Heart right ventricle (tissue), 16 donors: Measurements from ENCODE around the gene CCDC102A. TPM values are rescaled to one million over a fixed set of nuclear protein-coding genes. Genes with fewer than 3 reads are reported as not detected.
A peak's percentile ranks its signal among the peaks of the same experiment; 100 is the strongest.

ENCODE experiments used
- ATAC-seq, 8 donors: fragments of 200-7000 bp; cut with Tn5 transposase; one replicate each; pipeline ENCODE4 v1.9.1; 2020; ENCODE audit warnings: mild to moderate bottlenecking in 8 of 8, moderate library complexity in 8 of 8, moderate number of reproducible peaks in 1 of 8
- DNase-seq, 2 donors: peaks; one replicate each; pipeline ENCODE4 v3.0.0-alpha.2; 2020
- H3K27ac ChIP-seq, 10 donors: fragments of 200-600 bp; sonication (generic) in 2 of 10; one replicate each; pipeline versions ENCODE4 v1.5.0 to v1.8.0; 2020 to 2022; ENCODE audit warnings: mild to moderate bottlenecking in 3 of 10
- H3K27me3 ChIP-seq, 7 donors: fragments of 200-600 bp; one replicate each; pipeline ENCODE4 v1.8.0; 2021 to 2022; ENCODE audit warnings: mild to moderate bottlenecking in 2 of 7
- H3K36me3 ChIP-seq, 9 donors: fragments of 200-600 bp; sonication (generic) in 1 of 9; one replicate each; pipeline versions ENCODE4 v1.5.0 to v1.8.0; 2020 to 2022; ENCODE audit warnings: mild to moderate bottlenecking in 2 of 9
- H3K4me1 ChIP-seq, 9 donors: fragments of 200-600 bp; sonication (generic) in 1 of 9; one replicate each; pipeline versions ENCODE4 v1.5.0 to v1.8.0; 2020 to 2022; ENCODE audit warnings: mild to moderate bottlenecking in 4 of 9
- H3K4me3 ChIP-seq, 10 donors: fragments of 200-600 bp; sonication (generic) in 2 of 10; one replicate each; pipeline versions ENCODE4 v1.5.0 to v1.8.0; 2020 to 2022; ENCODE audit warnings: mild to moderate bottlenecking in 7 of 10, moderate library complexity in 2 of 10
- H3K9me3 ChIP-seq, 11 donors: fragments of 200-600 bp in 10 of 11; sonication (generic) in 2 of 11; one replicate each; pipeline versions ENCODE4 v1.5.0 to v1.8.0; 2013 to 2022; ENCODE audit warnings: mild to moderate bottlenecking in 2 of 11, control low read depth in 1 of 11, moderate library complexity in 1 of 11
- WGBS, 2 donors: extraction: QIAGEN DNeasy Blood & Tissue Kit; methylation state at CpG; one replicate each; pipeline ENCODE4 v1.1.7; 2013; ENCODE audit warnings: inconsistent platforms in 1 of 2; 5-methylcytosine and 5-hydroxymethylcytosine counted together
- intact Hi-C, 10 donors: fragments of 100-400 bp; cut with DNase I; formaldehyde crosslinking; loops; one replicate each; pipeline versions ENCODE4 v1.11.1 to v1.14.2; 2022
- polyA plus RNA-seq, 2 donors: library from polyadenylated mRNA; stranded (reverse); fragments of 200-250 nt; gene quantifications; one replicate each; pipeline ENCODE4 v1.2.3, GENCODE V29; 2013
- total RNA-seq, 10 donors: library from RNA; stranded (reverse); fragmentation: NEBNext Ultra II Directional in 3 of 10; extraction: Animal tissue kit (Norgen Biotek cat#: 25700) in 3 of 10; gene quantifications; one replicate each; pipeline versions ENCODE4 v1.2.1 to v1.2.4, GENCODE V29; 2021 to 2023
- TF ChIP-seq, protein P1 (sequence below), 9 donors: fragments of 200-600 bp; sonication (generic) in 2 of 9; IDR thresholded peaks; one replicate each; pipeline versions ENCODE4 v1.5.0 to v1.8.0; 2021 to 2022; ENCODE audit warnings: antibody characterized with exemption in 9 of 9, mild to moderate bottlenecking in 5 of 9, moderate library complexity in 1 of 9
- donor health status: Arrhythmogenic right ventricular cardiomyopathy.
- donor health status: ischemic (EF 13 %, LVEDD 7.1; RV severe dilation, severe dysfunction).
- donor health status: healthy with polysubstance abuse.
- donor health status: DM: no; HTN: yes; CAD: no.
- donor health status: DM: no; HTN: no; CAD: no.
- donor health status: ischemic (EF 25% LVEDD 6.9; RV normal size, moderate dysfunction).
- donor health status: ischemic (EF 25% LVEDD 5.7; RV mildly dilated, moderate dysfunction).
- donor health status: healthy.
- donor health status: DM: yes; HTN: yes; CAD: no.
- donor health status: Ischemic cardiomyopathy.
- donor health status: ischemic (EF 35%, LVEDD 5.7; RV mildly dilated, moderate dysfunction).
- donor health status: nonischemic (EF 11% LVEDD 7.7; RV severe dilation, severe dysfunction).
- donor health status: DM: yes; HTN: yes; CAD: no.
- donor health status: PGD.
- donor health status: ischemic (EF 29% LVEDD 5.4; RV normal size, mild dysfunction).
- donor health status: nonischemic (EF 23%, LVEDD 6.1; RV moderate dilation, normal function).

The CCDC102A gene
- total and polyA plus RNA-seq, 12 donors: 3.1 to 10.2 (median 5.1) TPM

DNA sequence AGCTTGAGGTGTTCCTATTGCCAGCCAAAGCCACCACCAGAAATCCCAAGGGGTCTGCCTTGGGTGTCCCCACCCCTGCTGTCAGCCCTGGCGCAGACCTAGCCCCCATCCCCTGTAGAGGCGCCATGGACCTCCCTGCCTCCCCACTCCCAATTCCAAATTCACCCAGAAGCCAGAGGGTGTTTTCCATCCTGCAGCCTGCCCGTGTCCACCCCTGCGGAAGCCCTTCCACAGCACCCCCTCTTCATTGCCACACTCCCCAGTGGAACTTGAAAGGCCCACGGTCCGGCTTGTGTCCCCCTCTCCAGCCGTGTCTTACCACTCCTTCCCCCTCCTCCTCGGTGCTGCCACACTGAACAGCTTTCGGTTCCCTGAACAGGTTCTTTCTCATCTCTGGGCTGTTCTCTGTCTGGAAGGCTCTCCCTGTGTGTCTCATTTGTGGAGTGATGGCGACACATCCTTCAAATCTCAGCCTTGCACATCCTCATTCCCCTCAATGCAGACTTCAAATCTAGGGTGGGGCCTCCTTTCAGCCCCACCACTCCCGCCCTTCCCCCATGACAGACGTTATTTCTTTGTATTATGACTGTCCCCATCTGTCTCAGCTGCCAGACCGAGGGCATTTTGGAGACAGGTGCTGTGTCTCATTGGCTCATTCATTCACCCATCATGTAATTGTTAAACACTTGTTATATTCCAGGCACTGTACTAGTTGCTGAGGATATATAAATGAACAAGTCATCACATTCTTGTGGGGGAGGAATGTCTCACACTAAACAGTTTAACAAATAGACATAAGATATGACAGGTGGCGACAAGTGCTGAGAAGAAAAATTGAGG, 42.4 kb upstream of the CCDC102A start:
- Histone ChIP-seq H3K27ac (peak overlapping the region in 1 of 10 donors; percentile 77), H3K9me3 (no peaks in the 10 kb centered on the region), H3K27me3 (peaks cover 0 to 39% (median 15%) of the 10 kb centered on the region in 7 donors), H3K4me1 (peaks cover 0 to 10% (median 0%) of the 10 kb centered on the region in 9 donors), H3K4me3 (no peak overlapping the region), H3K36me3 (no peaks in the 10 kb centered on the region)
- WGBS, 2 donors: 68 to 72% methylated on average over 14 of the region's 14 CpGs
- TF ChIP-seq, protein P1, sequence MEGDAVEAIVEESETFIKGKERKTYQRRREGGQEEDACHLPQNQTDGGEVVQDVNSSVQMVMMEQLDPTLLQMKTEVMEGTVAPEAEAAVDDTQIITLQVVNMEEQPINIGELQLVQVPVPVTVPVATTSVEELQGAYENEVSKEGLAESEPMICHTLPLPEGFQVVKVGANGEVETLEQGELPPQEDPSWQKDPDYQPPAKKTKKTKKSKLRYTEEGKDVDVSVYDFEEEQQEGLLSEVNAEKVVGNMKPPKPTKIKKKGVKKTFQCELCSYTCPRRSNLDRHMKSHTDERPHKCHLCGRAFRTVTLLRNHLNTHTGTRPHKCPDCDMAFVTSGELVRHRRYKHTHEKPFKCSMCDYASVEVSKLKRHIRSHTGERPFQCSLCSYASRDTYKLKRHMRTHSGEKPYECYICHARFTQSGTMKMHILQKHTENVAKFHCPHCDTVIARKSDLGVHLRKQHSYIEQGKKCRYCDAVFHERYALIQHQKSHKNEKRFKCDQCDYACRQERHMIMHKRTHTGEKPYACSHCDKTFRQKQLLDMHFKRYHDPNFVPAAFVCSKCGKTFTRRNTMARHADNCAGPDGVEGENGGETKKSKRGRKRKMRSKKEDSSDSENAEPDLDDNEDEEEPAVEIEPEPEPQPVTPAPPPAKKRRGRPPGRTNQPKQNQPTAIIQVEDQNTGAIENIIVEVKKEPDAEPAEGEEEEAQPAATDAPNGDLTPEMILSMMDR (IDR thresholded peaks at IDR 0.05): no peak
- intact Hi-C loops: loop anchor here in 7 of 10 donors (5.0 to 10.0 kb wide), 8 partner anchors 139 to 429 kb away; partner anchors contain the start of genes USB1 (in 2 of the 7) and ZNF319 (in 2 of the 7)
- ATAC-seq: no peak
- DNase-seq: no peak

DNA sequence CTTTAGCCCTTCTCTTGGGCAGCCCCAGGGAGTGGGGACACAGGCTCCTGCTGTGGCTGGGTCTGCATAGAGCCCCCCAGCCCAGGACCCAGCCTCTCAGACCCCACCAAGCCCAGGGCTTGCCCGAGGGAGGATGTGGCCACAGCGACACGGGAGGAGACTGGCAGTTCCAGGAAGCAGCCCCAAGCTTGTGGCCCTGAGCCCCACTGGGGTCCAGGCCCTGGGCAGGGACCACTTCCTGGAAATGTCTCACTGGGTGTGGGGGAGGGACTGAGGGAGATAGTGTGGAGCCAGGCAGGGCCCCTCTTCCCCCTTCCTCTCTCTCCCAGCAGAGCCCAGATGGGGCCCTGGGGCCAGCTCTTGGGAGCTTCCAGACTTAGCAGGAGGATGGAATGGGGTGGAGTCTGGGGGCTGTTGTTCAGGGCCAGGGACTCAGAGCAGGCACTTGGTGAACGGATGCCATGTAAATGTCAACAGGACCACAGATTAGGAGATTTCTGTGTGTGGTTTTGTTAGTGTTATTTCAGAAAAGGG, 41.4 kb upstream of the CCDC102A start:
- Histone ChIP-seq H3K4me1 (peaks cover 0 to 10% (median 0%) of the 10 kb centered on the region in 9 donors), H3K27ac (peak overlapping the region in 1 of 10 donors; percentile 77), H3K27me3 (peaks cover 0 to 34% (median 7%) of the 10 kb centered on the region in 7 donors), H3K9me3 (no peaks in the 10 kb centered on the region), H3K36me3 (no peaks in the 10 kb centered on the region), H3K4me3 (no peak overlapping the region)
- TF ChIP-seq, protein P1 (IDR thresholded peaks at IDR 0.05): no peak
- 44 to 58% methylated on average over 4 of the region's 4 CpGs for WGBS, 2 donors
- no peak for DNase-seq
- peak in 1 of 8 donors; percentile 20 for ATAC-seq
- intact Hi-C loops: loop anchor here in 7 of 10 donors (5.0 to 10.0 kb wide), 8 partner anchors 140 to 430 kb away; partner anchors contain the start of genes USB1 (in 2 of the 7) and ZNF319 (in 2 of the 7)

DNA sequence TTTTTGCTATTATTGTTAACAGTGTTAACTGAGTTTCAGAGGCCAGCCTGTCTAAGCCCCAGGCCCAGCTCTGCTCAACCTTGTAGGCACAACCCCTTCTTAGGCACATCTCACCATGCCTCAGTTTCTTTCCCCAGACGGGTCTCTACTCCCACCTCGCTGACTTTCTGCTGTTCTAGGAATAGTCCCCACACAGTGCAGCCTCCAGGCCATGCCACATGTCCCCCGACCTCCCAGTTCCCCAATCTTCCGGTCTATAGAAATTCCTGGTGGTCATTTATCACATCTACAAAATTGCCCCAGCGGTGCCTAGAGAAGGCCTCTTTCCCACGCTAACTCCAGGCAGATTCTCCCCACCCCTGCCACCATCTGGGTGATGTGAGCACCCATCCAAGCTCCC, 40.8 kb upstream of the CCDC102A start:
- no peak overlapping the region for H3K4me3 ChIP-seq
- no peak for ATAC-seq
- H3K9me3 ChIP-seq: no peaks in the 10 kb centered on the region
- TF ChIP-seq, protein P1 (IDR thresholded peaks at IDR 0.05): no peak
- peak overlapping the region in 1 of 10 donors; percentile 77 for H3K27ac ChIP-seq
- no peaks in the 10 kb centered on the region for H3K36me3 ChIP-seq
- 83% methylated on average over 6 of the region's 6 CpGs for WGBS, 2 donors
- peaks cover 0 to 10% (median 0%) of the 10 kb centered on the region in 9 donors for H3K4me1 ChIP-seq
- H3K27me3 ChIP-seq: peaks cover 0 to 32% (median 10%) of the 10 kb centered on the region in 7 donors
- no peak for DNase-seq
- intact Hi-C loops: loop anchor here in 7 of 10 donors (5.0 to 10.0 kb wide), 8 partner anchors 140 to 430 kb away; partner anchors contain the start of genes USB1 (in 2 of the 7) and ZNF319 (in 2 of the 7)

DNA sequence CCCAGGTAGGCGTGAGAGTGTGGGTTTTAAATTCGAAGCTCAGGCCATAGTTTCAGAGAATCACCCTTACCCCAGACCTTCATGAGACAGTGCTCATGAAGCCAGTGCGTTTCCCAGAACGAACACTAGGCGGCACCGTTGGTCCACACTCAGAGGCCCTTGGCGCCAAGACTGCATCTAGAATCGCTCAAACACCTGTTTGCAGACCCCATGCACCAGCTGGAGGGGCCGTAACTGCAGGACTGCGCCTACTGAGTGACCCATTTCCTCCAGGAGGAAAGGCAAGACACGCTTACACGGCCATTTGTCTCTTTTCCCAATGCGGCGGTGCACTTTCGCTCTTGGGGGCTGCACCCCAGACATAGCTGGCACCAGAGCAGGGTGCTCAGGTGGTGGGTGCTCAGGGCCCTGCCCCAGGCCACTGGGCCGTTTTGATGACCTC, 40.1 kb upstream of the CCDC102A start:
- H3K9me3 ChIP-seq: no peaks in the 10 kb centered on the region
- intact Hi-C loops: loop anchor here in 7 of 10 donors (5.0 to 10.0 kb wide), 8 partner anchors 141 to 431 kb away; partner anchors contain the start of genes USB1 (in 2 of the 7) and ZNF319 (in 2 of the 7)
- DNase-seq: peak; percentile 66 to 77

More for the DNA sequence above, 40.1 kb upstream of the CCDC102A start:
- ATAC-seq: peak in 7 of 8 donors; percentile 44 to 85 (median 79)
- WGBS, 2 donors: 19% methylated on average over 16 of the region's 16 CpGs
- TF ChIP-seq, protein P1 (IDR thresholded peaks at IDR 0.05): peak; percentile 87 to 98 (median 94)
- H3K4me3 ChIP-seq: no peak overlapping the region
- H3K4me1 ChIP-seq: peaks cover 0 to 10% (median 0%) of the 10 kb centered on the region in 9 donors
- H3K36me3 ChIP-seq: no peaks in the 10 kb centered on the region
- no peak overlapping the region for H3K27ac ChIP-seq
- H3K27me3 ChIP-seq: peaks cover 0 to 34% (median 10%) of the 10 kb centered on the region in 7 donors
